ENCODE measurements around the gene SLC37A3.

SLC37A3 gene

DNA sequence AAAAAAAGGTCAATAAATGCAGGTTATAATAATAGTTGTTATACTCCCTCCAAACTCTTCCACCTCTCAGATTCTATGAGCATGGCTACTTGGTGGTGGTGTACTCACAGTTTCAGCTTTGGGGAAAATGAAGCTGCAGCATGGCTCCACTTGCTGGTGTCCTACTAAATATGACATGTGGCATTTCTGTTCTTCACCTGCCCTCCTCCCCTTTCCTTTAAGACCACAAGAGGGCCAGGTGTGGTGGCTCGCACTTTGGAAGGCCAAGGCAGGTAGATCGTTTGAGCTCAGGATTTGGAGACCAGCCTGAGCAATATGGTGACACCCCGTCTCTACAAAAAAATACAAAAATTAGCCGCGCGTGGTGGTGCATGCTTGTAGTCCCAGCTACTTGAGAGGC lies 101.1 kb downstream of the SLC37A3 start:
- H4K20me1 ChIP-seq (ENCODE audit: insufficient read depth, low read length, poor library complexity, severe bottlenecking): no peaks in the 10 kb centered on the region
- TF ChIP-seq, protein P1, sequence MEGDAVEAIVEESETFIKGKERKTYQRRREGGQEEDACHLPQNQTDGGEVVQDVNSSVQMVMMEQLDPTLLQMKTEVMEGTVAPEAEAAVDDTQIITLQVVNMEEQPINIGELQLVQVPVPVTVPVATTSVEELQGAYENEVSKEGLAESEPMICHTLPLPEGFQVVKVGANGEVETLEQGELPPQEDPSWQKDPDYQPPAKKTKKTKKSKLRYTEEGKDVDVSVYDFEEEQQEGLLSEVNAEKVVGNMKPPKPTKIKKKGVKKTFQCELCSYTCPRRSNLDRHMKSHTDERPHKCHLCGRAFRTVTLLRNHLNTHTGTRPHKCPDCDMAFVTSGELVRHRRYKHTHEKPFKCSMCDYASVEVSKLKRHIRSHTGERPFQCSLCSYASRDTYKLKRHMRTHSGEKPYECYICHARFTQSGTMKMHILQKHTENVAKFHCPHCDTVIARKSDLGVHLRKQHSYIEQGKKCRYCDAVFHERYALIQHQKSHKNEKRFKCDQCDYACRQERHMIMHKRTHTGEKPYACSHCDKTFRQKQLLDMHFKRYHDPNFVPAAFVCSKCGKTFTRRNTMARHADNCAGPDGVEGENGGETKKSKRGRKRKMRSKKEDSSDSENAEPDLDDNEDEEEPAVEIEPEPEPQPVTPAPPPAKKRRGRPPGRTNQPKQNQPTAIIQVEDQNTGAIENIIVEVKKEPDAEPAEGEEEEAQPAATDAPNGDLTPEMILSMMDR (conservative IDR thresholded peaks at IDR 0.05; ENCODE audit: low read length): no peak
- TF ChIP-seq EZH2phosphoT487 (IDR thresholded peaks at IDR 0.05; ENCODE audit: borderline replicate concordance): no peak
- H3F3A ChIP-seq (ENCODE audit: low read depth): no peaks in the 10 kb centered on the region
- no peaks in the 10 kb centered on the region for H3K27me3 ChIP-seq (ENCODE audit: insufficient read depth, low read length, poor library complexity, severe bottlenecking)
- no peak overlapping the region for H3K9ac ChIP-seq (ENCODE audit: low read depth, low read length, poor library complexity, severe bottlenecking)
- no peak overlapping the region for H3K4me3 ChIP-seq (ENCODE audit: low read length, poor library complexity, severe bottlenecking)
- no peaks in the 10 kb centered on the region for H3K9me2 ChIP-seq (replicated peaks; ENCODE audit: low read depth, low read length)
- peaks cover 6% of the 10 kb centered on the region for H3K4me1 ChIP-seq (ENCODE audit: insufficient read depth, low read length, poor library complexity, severe bottlenecking)
- no peaks in the 10 kb centered on the region for H3K9me3 ChIP-seq (ENCODE audit: insufficient read depth, low read depth, low read length)
- H2AFZ ChIP-seq (ENCODE audit: low read length): no peak overlapping the region
- no peak overlapping the region for H3K4me2 ChIP-seq (ENCODE audit: low read depth, low read length, poor library complexity, severe bottlenecking)
- H3K36me3 ChIP-seq (ENCODE audit: insufficient read depth, low read length): no peaks in the 10 kb centered on the region
- no peaks in the 10 kb centered on the region for H3K79me2 ChIP-seq (ENCODE audit: insufficient read depth, low read length)

DNA sequence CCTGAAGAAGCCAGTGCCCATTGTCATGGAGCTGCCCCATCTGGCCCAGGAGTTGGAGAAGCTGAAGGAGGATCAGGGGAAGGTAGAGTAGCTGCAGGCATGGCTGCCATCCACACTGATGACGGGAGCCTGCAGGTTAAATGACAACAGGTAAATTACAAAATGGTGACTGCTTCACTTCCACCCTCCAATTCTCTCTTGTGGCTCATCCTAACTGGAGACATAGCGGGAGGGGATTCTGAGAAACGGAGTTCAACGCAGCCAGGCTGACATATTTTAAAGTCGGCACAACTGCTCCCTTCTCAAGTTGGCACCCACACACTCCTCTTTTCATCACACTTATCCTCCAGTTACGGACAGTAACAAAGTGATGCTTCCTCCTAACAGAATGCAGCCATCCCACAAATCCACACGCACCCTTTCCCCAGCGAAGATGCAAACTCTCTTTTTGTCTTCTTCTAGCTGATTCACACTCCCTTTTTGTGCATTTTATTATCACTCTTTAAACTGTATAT lies 103.0 kb downstream of the SLC37A3 start:
- TF ChIP-seq, protein P1 (conservative IDR thresholded peaks at IDR 0.05; ENCODE audit: low read length): no peak
- TF ChIP-seq EZH2phosphoT487 (IDR thresholded peaks at IDR 0.05; ENCODE audit: borderline replicate concordance): no peak

DNA sequence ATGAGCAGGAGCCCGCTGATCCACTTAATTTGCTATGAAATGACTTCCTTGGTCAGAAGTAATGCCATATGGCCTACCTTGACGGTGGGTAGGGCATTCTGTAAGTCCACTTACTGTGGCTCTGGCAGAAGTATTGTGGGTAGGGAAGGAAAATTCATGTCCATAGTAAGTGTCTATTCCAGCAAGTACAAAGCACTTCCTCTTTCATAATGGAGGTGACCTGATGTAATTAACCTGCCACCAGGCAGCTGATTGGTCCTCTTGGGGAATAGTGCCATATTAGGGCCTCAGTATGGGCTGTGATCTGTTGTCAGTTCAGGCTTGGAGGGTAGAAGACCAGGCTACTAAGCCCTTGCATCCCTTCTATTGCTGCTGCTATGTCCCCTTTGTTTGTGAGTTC lies 103.9 kb downstream of the SLC37A3 start:
- H3K9me2 ChIP-seq (replicated peaks; ENCODE audit: low read depth, low read length): no peaks in the 10 kb centered on the region
- no peaks in the 10 kb centered on the region for H3F3A ChIP-seq (ENCODE audit: low read depth)
- H3K9me3 ChIP-seq (ENCODE audit: insufficient read depth, low read depth, low read length): no peaks in the 10 kb centered on the region
- no peak overlapping the region for H3K9ac ChIP-seq (ENCODE audit: low read depth, low read length, poor library complexity, severe bottlenecking)
- TF ChIP-seq, protein P1 (conservative IDR thresholded peaks at IDR 0.05; ENCODE audit: low read length): no peak
- no peak for TF ChIP-seq EZH2phosphoT487 (IDR thresholded peaks at IDR 0.05; ENCODE audit: borderline replicate concordance)
- H3K4me2 ChIP-seq (ENCODE audit: low read depth, low read length, poor library complexity, severe bottlenecking): no peak overlapping the region
- H3K4me1 ChIP-seq (ENCODE audit: insufficient read depth, low read length, poor library complexity, severe bottlenecking): peaks cover 6% of the 10 kb centered on the region
- H3K27me3 ChIP-seq (ENCODE audit: insufficient read depth, low read length, poor library complexity, severe bottlenecking): no peaks in the 10 kb centered on the region
- H3K79me2 ChIP-seq (ENCODE audit: insufficient read depth, low read length): no peaks in the 10 kb centered on the region
- H3K4me3 ChIP-seq (ENCODE audit: low read length, poor library complexity, severe bottlenecking): no peak overlapping the region
- no peaks in the 10 kb centered on the region for H4K20me1 ChIP-seq (ENCODE audit: insufficient read depth, low read length, poor library complexity, severe bottlenecking)
- no peaks in the 10 kb centered on the region for H3K36me3 ChIP-seq (ENCODE audit: insufficient read depth, low read length)
- peak overlapping the region; percentile 37 for H2AFZ ChIP-seq (ENCODE audit: low read length)

More for the DNA sequence above, 103.0 kb downstream of the SLC37A3 start:
- no peak overlapping the region; the same call in 1 of the 2 replicates for H2AFZ ChIP-seq (ENCODE audit: low read length)
- H3K9ac ChIP-seq (ENCODE audit: low read depth, low read length, poor library complexity, severe bottlenecking): no peak overlapping the region
- H3K4me3 ChIP-seq (ENCODE audit: low read length, poor library complexity, severe bottlenecking): no peak overlapping the region
- no peaks in the 10 kb centered on the region for H3F3A ChIP-seq (ENCODE audit: low read depth)
- H3K79me2 ChIP-seq (ENCODE audit: insufficient read depth, low read length): no peaks in the 10 kb centered on the region
- H3K36me3 ChIP-seq (ENCODE audit: insufficient read depth, low read length): no peaks in the 10 kb centered on the region
- no peak overlapping the region for H3K4me2 ChIP-seq (ENCODE audit: low read depth, low read length, poor library complexity, severe bottlenecking)
- no peaks in the 10 kb centered on the region for H4K20me1 ChIP-seq (ENCODE audit: insufficient read depth, low read length, poor library complexity, severe bottlenecking)
- no peaks in the 10 kb centered on the region for H3K9me3 ChIP-seq (ENCODE audit: insufficient read depth, low read depth, low read length)
- H3K27me3 ChIP-seq (ENCODE audit: insufficient read depth, low read length, poor library complexity, severe bottlenecking): no peaks in the 10 kb centered on the region
- peaks cover 6% of the 10 kb centered on the region for H3K4me1 ChIP-seq (ENCODE audit: insufficient read depth, low read length, poor library complexity, severe bottlenecking)
- H3K9me2 ChIP-seq (replicated peaks; ENCODE audit: low read depth, low read length): no peaks in the 10 kb centered on the region

Measured in Loucy (cell line).